Activated B cell treated with CpG ODN at 0.5 μM for 24 hours (primary cell): ENCODE measurements around the gene GABBR1. TPM values are rescaled to one million over a fixed set of nuclear protein-coding genes. Genes with fewer than 3 reads are reported as not detected.

Experiments
- ATAC-seq: fragments of 200-7000 bp; cut with Tn5 transposase; one replicate; pipeline ENCODE4 v1.10.0; 2021; ENCODE audit warnings: low read depth, mild to moderate bottlenecking, moderate library complexity
- CTCF ChIA-PET: fragments of 350-600 bp; sonication (Branson Sonifier 250); formaldehyde crosslinking; loops from one replicate; lab custom pipeline; 2021; ENCODE audit warnings: antibody characterized with exemption; lab: Charles Lee
- POLR2A ChIA-PET: fragments of 350-600 bp; sonication (Branson Sonifier 250); formaldehyde crosslinking; loops from one replicate; lab custom pipeline; 2021; ENCODE audit warnings: antibody characterized with exemption; lab: Charles Lee
- DNase-seq: peaks from one replicate; pipeline ENCODE4 v3.0.0; 2022
- H3K27ac Mint-ChIP-seq: one replicate; pipeline ENCODE4 v1.8.0; 2020; ENCODE audit warnings: mixed read lengths
- H3K27me3 Mint-ChIP-seq: one replicate; pipeline ENCODE4 v1.8.0; 2021; ENCODE audit warnings: mixed read lengths
- H3K36me3 Mint-ChIP-seq: one replicate; pipeline ENCODE4 v1.8.0; 2021; ENCODE audit warnings: low read depth, mixed read lengths
- H3K4me1 Mint-ChIP-seq: one replicate; pipeline ENCODE4 v1.8.0; 2021; ENCODE audit warnings: mixed read lengths
- H3K4me3 Mint-ChIP-seq: one replicate; pipeline ENCODE4 v1.8.0; 2020; ENCODE audit warnings: mild to moderate bottlenecking, mixed read lengths
- H3K9me3 Mint-ChIP-seq: one replicate; pipeline ENCODE4 v1.8.0; 2020; ENCODE audit warnings: mixed read lengths
- CTCF ChIP-seq: fragments of 200-600 bp; IDR thresholded peaks from one replicate; pipeline ENCODE4 v1.8.0; 2022; ENCODE audit warnings: antibody characterized with exemption, mild to moderate bottlenecking
- intact Hi-C: fragments of 100-400 bp; cut with micrococcal nuclease; formaldehyde crosslinking; loops from one replicate; pipeline ENCODE4 v1.15.1; 2024
- total RNA-seq: library from RNA; stranded (reverse); gene quantifications from 2 replicates; pipeline ENCODE4 v1.2.3, GENCODE V29; 2022

GABBR1 gene
- total RNA-seq, 1 donor from 2014 or later, result 117 TPM

GRCh38 chr6:29656157-29656556, 23.2 kb upstream of the GABBR1 start:
- DNase-seq (no peak), ATAC-seq (no peak)
- TF ChIP-seq CTCF, result no peak
- Mint-ChIP-seq H3K9me3 (no peaks in the 10 kb centered on the region), H3K27me3 (peaks cover 18% of the 10 kb centered on the region), H3K4me3 (no peak overlapping the region), H3K36me3 (no peaks in the 10 kb centered on the region), H3K27ac (no peak overlapping the region), H3K4me1 (peaks cover 6% of the 10 kb centered on the region)
- ChIA-PET POLR2A (no interaction called here), CTCF (interaction anchor here (1.1 kb wide), 1 partner anchor 971 kb away, joined by 3 read pairs; no protein-coding TSS in a partner anchor)
- intact Hi-C loops, result no loop called here

GRCh38 chr6:29655658-29656057, 22.7 kb upstream of the GABBR1 start:
- Mint-ChIP-seq H3K4me3 (no peak overlapping the region), H3K27ac (no peak overlapping the region), H3K27me3 (peaks cover 15% of the 10 kb centered on the region), H3K9me3 (no peaks in the 10 kb centered on the region), H3K4me1 (peaks cover 6% of the 10 kb centered on the region), H3K36me3 (no peaks in the 10 kb centered on the region)
- POLR2A ChIA-PET, result no interaction called here
- no peak for ATAC-seq
- no peak for DNase-seq
- intact Hi-C loops, result no loop called here
- CTCF ChIA-PET, result interaction anchor here (1.1 to 2.3 kb wide), 2 partner anchors 41 to 970 kb away, joined by 3 to 9 read pairs; no protein-coding TSS in a partner anchor
- TF ChIP-seq CTCF, result no peak

GRCh38 chr6:29653452-29654038, 20.6 kb upstream of the GABBR1 start:
- ChIA-PET POLR2A (interaction anchor here (0.6 to 1.5 kb wide), 6 partner anchors 12 to 103 kb away, joined by 4 to 14 read pairs (median 5); partner anchors contain the start of gene GABBR1), CTCF (interaction anchor here (0.5 to 2.4 kb wide), 32 partner anchors 8 to 816 kb away, joined by 3 to 22 read pairs (median 5); partner anchors contain the start of gene GABBR1)
- intact Hi-C loops, result loop anchor here (5.0 kb wide), 2 partner anchors 69 to 101 kb away; partner anchors contain the start of gene HLA-F
- Mint-ChIP-seq H3K4me3 (no peak overlapping the region), H3K4me1 (peaks cover 17% of the 10 kb centered on the region), H3K9me3 (no peaks in the 10 kb centered on the region), H3K27me3 (peaks cover 11% of the 10 kb centered on the region), H3K36me3 (no peaks in the 10 kb centered on the region), H3K27ac (no peak overlapping the region)
- no peak for DNase-seq
- TF ChIP-seq CTCF, result peak; percentile 99
- no peak for ATAC-seq

- Mint-ChIP-seq H3K27ac (no peak overlapping the region), H3K9me3 (no peaks in the 10 kb centered on the region), H3K36me3 (no peaks in the 10 kb centered on the region), H3K4me1 (peaks cover 17% of the 10 kb centered on the region), H3K4me3 (no peak overlapping the region), H3K27me3 (peaks cover 4% of the 10 kb centered on the region)
- ChIA-PET CTCF (interaction anchor here (0.6 to 2.3 kb wide), 3 partner anchors 10 to 19 kb away, joined by 3 to 22 read pairs (median 17); no protein-coding TSS in a partner anchor), POLR2A (no interaction called here)
- no peak for ATAC-seq
- TF ChIP-seq CTCF, result no peak
- no peak for DNase-seq
- intact Hi-C loops, result loop anchor here (5.0 kb wide), 2 partner anchors 70 to 100 kb away; partner anchors contain the start of gene HLA-F
These were observed 19.2 kb upstream of the GABBR1 start for GRCh38 chr6:29652198-29652584.
